ENCODE data around the gene CD101. TPM values are rescaled to one million over a fixed set of nuclear protein-coding genes. Genes with fewer than 3 reads are reported as not detected.

Gene CD101, protein sequence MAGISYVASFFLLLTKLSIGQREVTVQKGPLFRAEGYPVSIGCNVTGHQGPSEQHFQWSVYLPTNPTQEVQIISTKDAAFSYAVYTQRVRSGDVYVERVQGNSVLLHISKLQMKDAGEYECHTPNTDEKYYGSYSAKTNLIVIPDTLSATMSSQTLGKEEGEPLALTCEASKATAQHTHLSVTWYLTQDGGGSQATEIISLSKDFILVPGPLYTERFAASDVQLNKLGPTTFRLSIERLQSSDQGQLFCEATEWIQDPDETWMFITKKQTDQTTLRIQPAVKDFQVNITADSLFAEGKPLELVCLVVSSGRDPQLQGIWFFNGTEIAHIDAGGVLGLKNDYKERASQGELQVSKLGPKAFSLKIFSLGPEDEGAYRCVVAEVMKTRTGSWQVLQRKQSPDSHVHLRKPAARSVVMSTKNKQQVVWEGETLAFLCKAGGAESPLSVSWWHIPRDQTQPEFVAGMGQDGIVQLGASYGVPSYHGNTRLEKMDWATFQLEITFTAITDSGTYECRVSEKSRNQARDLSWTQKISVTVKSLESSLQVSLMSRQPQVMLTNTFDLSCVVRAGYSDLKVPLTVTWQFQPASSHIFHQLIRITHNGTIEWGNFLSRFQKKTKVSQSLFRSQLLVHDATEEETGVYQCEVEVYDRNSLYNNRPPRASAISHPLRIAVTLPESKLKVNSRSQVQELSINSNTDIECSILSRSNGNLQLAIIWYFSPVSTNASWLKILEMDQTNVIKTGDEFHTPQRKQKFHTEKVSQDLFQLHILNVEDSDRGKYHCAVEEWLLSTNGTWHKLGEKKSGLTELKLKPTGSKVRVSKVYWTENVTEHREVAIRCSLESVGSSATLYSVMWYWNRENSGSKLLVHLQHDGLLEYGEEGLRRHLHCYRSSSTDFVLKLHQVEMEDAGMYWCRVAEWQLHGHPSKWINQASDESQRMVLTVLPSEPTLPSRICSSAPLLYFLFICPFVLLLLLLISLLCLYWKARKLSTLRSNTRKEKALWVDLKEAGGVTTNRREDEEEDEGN
- total RNA-seq: 0.38 and 1.6 TPM in 2 replicates

DNA sequence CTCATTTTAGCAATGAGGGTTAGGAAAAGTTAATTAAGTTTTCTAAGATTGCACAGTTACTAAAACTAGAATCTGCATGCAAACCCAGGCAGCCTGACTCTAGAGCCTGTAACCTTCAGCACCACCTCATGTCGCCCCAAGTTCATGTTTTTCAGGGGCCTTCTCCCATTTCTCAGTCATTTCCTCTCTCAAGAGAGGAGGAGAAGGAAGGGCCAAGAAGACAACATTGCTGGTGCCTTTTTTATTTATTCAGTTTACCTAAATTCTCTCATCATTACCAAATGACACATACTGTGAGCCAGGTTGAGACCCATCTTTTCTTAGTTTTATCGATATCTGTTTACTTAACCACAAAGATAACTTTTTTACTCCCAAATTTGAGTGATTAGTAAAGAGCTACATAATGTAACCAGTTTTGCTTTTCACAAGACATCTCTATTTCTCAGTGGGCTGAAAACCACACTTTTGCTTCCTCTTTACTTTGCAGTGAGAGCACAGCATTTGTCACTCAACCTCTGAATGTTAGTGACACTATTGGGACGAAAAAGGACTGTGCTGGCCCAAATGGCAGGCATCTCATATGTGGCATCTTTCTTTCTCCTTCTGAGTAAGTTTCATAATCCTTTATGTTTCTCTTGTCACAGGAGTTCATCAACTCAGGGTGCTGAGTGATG is at the start of gene CD101:
Gene CD101 (plus strand): TSS at position 507 of the 674 bp plus-strand sequence. CDS start 58 bp downstream, at position 565.

DNA sequence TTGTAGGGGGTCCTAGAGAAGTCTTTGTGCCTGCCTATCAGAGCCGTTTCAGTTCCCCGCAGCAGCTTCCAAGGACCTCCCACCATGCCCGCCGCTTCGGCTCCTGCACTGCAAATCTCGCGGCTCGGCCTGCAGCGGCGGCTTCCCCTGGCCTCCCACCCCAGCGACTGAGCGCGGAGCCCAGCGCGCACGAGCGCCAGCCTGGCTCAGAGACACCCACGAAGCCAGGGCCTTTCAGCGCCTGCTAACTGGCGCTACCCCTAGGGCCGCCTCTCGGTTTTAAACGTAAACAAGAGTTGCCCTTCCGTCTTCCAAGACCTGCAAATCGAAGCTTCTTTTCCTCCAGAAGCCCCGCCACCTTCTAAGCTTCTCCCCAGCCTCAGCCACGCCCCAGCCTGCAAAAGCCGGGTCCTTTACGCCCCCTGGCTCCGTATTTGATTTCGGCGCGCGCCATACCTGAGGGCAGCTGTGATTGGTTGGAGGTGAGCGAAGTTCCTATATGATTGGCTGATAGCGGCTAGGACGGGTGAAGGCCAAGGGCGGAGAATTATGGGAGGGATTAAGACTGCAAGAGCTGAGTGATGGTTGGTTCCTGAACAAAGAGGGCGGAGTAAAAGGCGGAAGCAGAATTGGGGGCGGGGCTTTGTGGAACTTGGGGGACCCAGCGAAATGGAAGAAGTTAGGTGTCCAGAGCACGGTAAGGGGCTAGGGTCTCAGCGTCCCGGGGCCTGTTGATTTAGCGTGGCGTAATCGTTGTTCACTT is 58.3 kb downstream of the CD101 start, which contains the start of gene TTF2:
Gene TTF2 (plus strand): TSS at position 649 of the 763 bp plus-strand sequence. CDS start 21 bp downstream, at position 670.

Other genes with a start within 250 kb of the CD101 start
- not detected in 2 replicates for gene CD2, start 247.3 kb upstream of the CD101 start, total RNA-seq
- gene PTGFRN, start 91.8 kb upstream of the CD101 start, total RNA-seq: 47.6 and 76.2 TPM in 2 replicates
- gene TTF2, start 58.6 kb downstream of the CD101 start, total RNA-seq: 8.1 and 26.6 TPM in 2 replicates
- 3.3 and 9.9 TPM in 2 replicates for gene TRIM45, start 120.0 kb downstream of the CD101 start, total RNA-seq
- 0.13 TPM in 1 of 2 replicates, not detected in the other for gene VTCN1, start 209.2 kb downstream of the CD101 start, total RNA-seq

All from mesangial cell (primary cell).